Caco-2 (cell line): ENCODE measurements around the gene SPECC1. TPM values are rescaled to one million over a fixed set of nuclear protein-coding genes. Genes with fewer than 3 reads are reported as not detected.

Source experiments
- BruUV-seq: library from RNA; stranded (reverse); fragments of 400-500 nt; replicated peaks from 2 replicates; lab custom pipeline; 2021; lab: Mats Ljungman, UMichigan
- CTCF ChIA-PET: fragments of 300-600 bp; sonication (Branson Sonifier 250); formaldehyde crosslinking; loops from one replicate; lab custom pipeline; 2022; ENCODE audit warnings: antibody characterized with exemption; lab: Charles Lee
- POLR2A ChIA-PET: fragments of 300-600 bp; sonication (Branson Sonifier 250); formaldehyde crosslinking; loops from one replicate; lab custom pipeline; 2022; ENCODE audit warnings: antibody characterized with exemption; lab: Charles Lee
- DNase-seq, 2 experiments: peaks; one replicate each; pipeline versions ENCODE4 v3.0.0 to v3.0.0-alpha.2; 2020 to 2022
- H3K27me3 ChIP-seq: replicated peaks from 2 replicates; pipeline ENCODE4 v1.6.0; 2011; ENCODE audit warnings: low read length; ENCODE audit not compliant: control insufficient read depth, insufficient read depth
- H3K36me3 ChIP-seq: 2 replicates; pipeline ENCODE4 v1.5.1; 2011; ENCODE audit warnings: low read length; ENCODE audit not compliant: control insufficient read depth, insufficient read depth
- H3K4me1 ChIP-seq: fragments of 250-450 bp; sonication (Bioruptor Pico); 2 replicates; pipeline ENCODE4 v1.5.1; 2020; ENCODE audit warnings: mild to moderate bottlenecking
- H3K4me3 ChIP-seq: 2 replicates; pipeline ENCODE4 v1.5.1; 2011; ENCODE audit warnings: low read depth, mild to moderate bottlenecking, control low read depth, low read length
- H3K9me3 ChIP-seq: fragments of 250-450 bp; sonication (Bioruptor Pico); 2 replicates; pipeline ENCODE4 v1.5.1; 2020; ENCODE audit warnings: mild to moderate bottlenecking, moderate library complexity
- H3K27ac Mint-ChIP-seq: one replicate; pipeline ENCODE4 v1.8.0; 2022; ENCODE audit warnings: mixed read lengths; ENCODE audit not compliant: unreplicated experiment
- H3K27me3 Mint-ChIP-seq: one replicate; pipeline ENCODE4 v1.8.0; 2022; ENCODE audit warnings: mixed read lengths; ENCODE audit not compliant: insufficient read depth, unreplicated experiment
- H3K36me3 Mint-ChIP-seq: one replicate; pipeline ENCODE4 v1.8.0; 2022; ENCODE audit warnings: mild to moderate bottlenecking, mixed read lengths; ENCODE audit not compliant: insufficient read depth, unreplicated experiment
- H3K4me1 Mint-ChIP-seq: one replicate; pipeline ENCODE4 v1.8.0; 2022; ENCODE audit warnings: low read depth, mixed read lengths; ENCODE audit not compliant: unreplicated experiment
- H3K4me3 Mint-ChIP-seq: one replicate; pipeline ENCODE4 v1.8.0; 2022; ENCODE audit warnings: mild to moderate bottlenecking, moderate library complexity, mixed read lengths; ENCODE audit not compliant: unreplicated experiment
- H3K9me3 Mint-ChIP-seq: one replicate; pipeline ENCODE4 v1.8.0; 2022; ENCODE audit warnings: mixed read lengths; ENCODE audit not compliant: unreplicated experiment
- CTCF ChIP-seq, 2 experiments: fragments of 200-600 bp in 1 of 2; IDR thresholded peaks; 1 replicate in 1 of 2; 2 replicates in 1 of 2; pipeline versions ENCODE4 v1.5.1 to v1.8.0; 2011 to 2022; ENCODE audit warnings: antibody characterized with exemption in 1 of 2, control low read depth in 1 of 2, inconsistent platforms in 1 of 2, low read depth in 1 of 2, low read length in 1 of 2, mild to moderate bottlenecking in 1 of 2, moderate library complexity in 1 of 2; ENCODE audit not compliant: insufficient read depth in 1 of 2, severe bottlenecking in 1 of 2, unreplicated experiment in 1 of 2
- intact Hi-C: fragments of 100-400 bp; cut with micrococcal nuclease; formaldehyde crosslinking; loops from one replicate; pipeline ENCODE4 v1.10.0; 2022; ENCODE audit not compliant: unreplicated experiment
- total RNA-seq: library from RNA; stranded (reverse); gene quantifications from 2 replicates; pipeline ENCODE4 v1.2.3, GENCODE V29; 2022

Gene SPECC1
- total RNA-seq, 1 experiment from 2014 or later: 123 TPM

GRCh38 chr17:20200016-20200795 is 191.0 kb downstream of the SPECC1 start:
- no peak overlapping the region for H3K4me3 ChIP-seq
- H3K9me3 ChIP-seq: peaks cover 11% of the 10 kb centered on the region
- no peak overlapping the region for H3K27ac Mint-ChIP-seq
- H3K36me3 Mint-ChIP-seq: peaks cover 28% of the 10 kb centered on the region
- CTCF ChIA-PET: interaction anchor here (1.2 kb wide), 1 partner anchor 207 kb away, joined by 5 read pairs; no protein-coding TSS in a partner anchor
- BruUV-seq: no TSS peak
- intact Hi-C loops: no loop called here
- H3K4me1 ChIP-seq: 0 out of 2 replicates have a peak, but pooled peaks cover 7% of the 10 kb centered on the region
- peaks cover 18% of the 10 kb centered on the region for H3K9me3 Mint-ChIP-seq
- H3K27me3 Mint-ChIP-seq: no peaks in the 10 kb centered on the region
- no peak for DNase-seq
- no peaks in the 10 kb centered on the region for H3K27me3 ChIP-seq
- H3K4me3 Mint-ChIP-seq: no peak overlapping the region
- no peaks in the 10 kb centered on the region for H3K36me3 ChIP-seq
- POLR2A ChIA-PET: no interaction called here
- no peak for TF ChIP-seq CTCF (IDR thresholded peaks at IDR 0.05; ENCODE audit: insufficient read depth in 1 of 2, low read depth in 1 of 2, low read length in 1 of 2, severe bottlenecking in 1 of 2, unreplicated experiment in 1 of 2)
- H3K4me1 Mint-ChIP-seq: no peaks in the 10 kb centered on the region

GRCh38 chr17:20200865-20201458 is 191.8 kb downstream of the SPECC1 start:
- POLR2A ChIA-PET: no interaction called here

More at GRCh38 chr17:20200865-20201458, 191.8 kb downstream of the SPECC1 start:
- 0 out of 2 replicates have a peak, but pooled peaks cover 7% of the 10 kb centered on the region for H3K4me1 ChIP-seq
- no peak overlapping the region for H3K4me3 Mint-ChIP-seq
- H3K4me3 ChIP-seq: no peak overlapping the region
- peaks cover 7% of the 10 kb centered on the region for H3K9me3 ChIP-seq
- no peak for DNase-seq
- no peak for TF ChIP-seq CTCF (IDR thresholded peaks at IDR 0.05; ENCODE audit: insufficient read depth in 1 of 2, low read depth in 1 of 2, low read length in 1 of 2, severe bottlenecking in 1 of 2, unreplicated experiment in 1 of 2)
- CTCF ChIA-PET: interaction anchor here (0.6 to 1.2 kb wide), 2 partner anchors 176 to 208 kb away, joined by 3 to 5 read pairs; no protein-coding TSS in a partner anchor
- H3K36me3 ChIP-seq: no peaks in the 10 kb centered on the region
- intact Hi-C loops: no loop called here
- H3K36me3 Mint-ChIP-seq: peaks cover 34% of the 10 kb centered on the region
- no peaks in the 10 kb centered on the region for H3K27me3 Mint-ChIP-seq
- H3K4me1 Mint-ChIP-seq: no peaks in the 10 kb centered on the region
- H3K9me3 Mint-ChIP-seq: peaks cover 13% of the 10 kb centered on the region
- H3K27ac Mint-ChIP-seq: no peak overlapping the region
- no TSS peak for BruUV-seq
- no peaks in the 10 kb centered on the region for H3K27me3 ChIP-seq
